HEK293 (cell line): ENCODE measurements around the gene S100A6.
"Not testable (repeated sequence)": the region's sequence is repeated elsewhere in the genome, so short reads cannot be mapped to it uniquely, and the experiment has no call there.

Experiments
- CTCF ChIA-PET: fragments of 350-600 bp; formaldehyde crosslinking; extraction: SDS; loops from one replicate; lab custom pipeline; 2021; ENCODE audit warnings: antibody characterized with exemption; lab: Yijun Ruan, JAX
- POLR2A ChIA-PET: fragments of 300-600 bp; formaldehyde crosslinking; extraction: SDS; loops from one replicate; lab custom pipeline; 2020; ENCODE audit warnings: antibody characterized with exemption, inconsistent platforms; lab: Yijun Ruan, JAX
- H3K27ac ChIP-seq: fragments of 200-500 bp; sonication (Bioruptor generic); 2 replicates; pipeline ENCODE4 v1.5.1; 2014; ENCODE audit warnings: low read depth, low read length, control low read depth, inconsistent platforms; ENCODE audit errors: extremely low read depth
- H3K36me3 ChIP-seq, 2 experiments: fragments of 200-500 bp in 1 of 2; sonication (Bioruptor generic) in 1 of 2; 1 replicate in 1 of 2; 2 replicates in 1 of 2; pipeline ENCODE4 v1.5.1; 2014 to 2017; ENCODE audit warnings: inconsistent platforms in 2 of 2, low read length in 2 of 2; ENCODE audit not compliant: control insufficient read depth in 2 of 2, insufficient read depth in 1 of 2
- H3K4me1 ChIP-seq: fragments of 200-500 bp; sonication (Bioruptor generic); 2 replicates; pipeline ENCODE4 v1.5.1; 2014; ENCODE audit warnings: mild to moderate bottlenecking, low read length, inconsistent platforms; ENCODE audit not compliant: control insufficient read depth, insufficient read depth
- H3K4me3 ChIP-seq: 2 replicates; pipeline ENCODE4 v1.5.1; 2011; ENCODE audit warnings: low read depth, mild to moderate bottlenecking, control low read depth, low read length, moderate library complexity
- H3K9me3 ChIP-seq: fragments of 200-500 bp; sonication (Bioruptor generic); 2 replicates; pipeline ENCODE4 v1.5.1; 2014; ENCODE audit warnings: low read depth, low read length, inconsistent platforms; ENCODE audit not compliant: control insufficient read depth, insufficient read depth
- KLF1 ChIP-seq: fragments of 450-650 bp; formaldehyde crosslinking; IDR thresholded peaks from 2 replicates; pipeline ENCODE4 v1.5.1; 2016; ENCODE audit warnings: missing biosample characterization, missing genetic modification characterization
- OSR2 ChIP-seq: fragments of 450-650 bp; formaldehyde crosslinking; IDR thresholded peaks from 2 replicates; pipeline ENCODE4 v1.5.1; 2016; ENCODE audit warnings: missing biosample characterization, missing genetic modification characterization
- REPIN1 ChIP-seq: fragments of 450-650 bp; formaldehyde crosslinking; IDR thresholded peaks from 2 replicates; pipeline ENCODE4 v1.5.1; 2017; ENCODE audit warnings: missing biosample characterization, missing genetic modification characterization, low read depth
- SETDB1 ChIP-seq: IDR thresholded peaks from one replicate; pipeline ENCODE4 v1.6.1; 2017; ENCODE audit warnings: mild to moderate bottlenecking, low read length, moderate library complexity, mixed read lengths; ENCODE audit not compliant: insufficient read length
- ZBTB17 ChIP-seq: fragments of 450-650 bp; formaldehyde crosslinking; IDR thresholded peaks from 2 replicates; pipeline ENCODE4 v1.5.1; 2016; ENCODE audit warnings: missing biosample characterization, missing genetic modification characterization
- ZNF266 ChIP-seq: fragments of 450-650 bp; formaldehyde crosslinking; IDR thresholded peaks from 2 replicates; pipeline ENCODE4 v1.5.1; 2016; ENCODE audit warnings: missing biosample characterization, missing genetic modification characterization, low read depth
- ZNF335 ChIP-seq: fragments of 450-650 bp; formaldehyde crosslinking; conservative IDR thresholded peaks from 2 replicates; pipeline ENCODE4 v1.5.1; 2016; ENCODE audit warnings: missing biosample characterization, missing genetic modification characterization
- ZNF354C ChIP-seq: fragments of 450-650 bp; formaldehyde crosslinking; IDR thresholded peaks from 2 replicates; pipeline ENCODE4 v1.5.1; 2016; ENCODE audit warnings: missing biosample characterization, missing genetic modification characterization, low read depth, borderline replicate concordance
- ZNF366 ChIP-seq: fragments of 450-650 bp; formaldehyde crosslinking; conservative IDR thresholded peaks from 2 replicates; pipeline ENCODE4 v1.5.1; 2016; ENCODE audit warnings: missing biosample characterization, missing genetic modification characterization
- ZNF585B ChIP-seq: fragments of 450-650 bp; formaldehyde crosslinking; IDR thresholded peaks from 2 replicates; pipeline ENCODE4 v1.5.1; 2016; ENCODE audit warnings: missing biosample characterization, missing genetic modification characterization
- ZNF629 ChIP-seq: fragments of 450-650 bp; formaldehyde crosslinking; IDR thresholded peaks from 2 replicates; pipeline ENCODE4 v1.5.1; 2017; ENCODE audit warnings: missing biosample characterization, missing genetic modification characterization
- ZNF830 ChIP-seq: fragments of 450-650 bp; IDR thresholded peaks from 2 replicates; pipeline ENCODE4 v1.5.0; 2018; ENCODE audit warnings: missing biosample characterization, missing genetic modification characterization, low read depth, mild to moderate bottlenecking, moderate library complexity
- ZNF837 ChIP-seq: fragments of 450-650 bp; formaldehyde crosslinking; IDR thresholded peaks from 2 replicates; pipeline ENCODE4 v1.5.1; 2016; ENCODE audit warnings: missing biosample characterization, missing genetic modification characterization
- TF ChIP-seq, protein P1 (sequence below): fragments of 450-650 bp; formaldehyde crosslinking; IDR thresholded peaks from 2 replicates; pipeline ENCODE4 v1.5.1; 2016; ENCODE audit warnings: missing biosample characterization, missing genetic modification characterization
- TF ChIP-seq, protein P2 (sequence below): fragments of 450-650 bp; formaldehyde crosslinking; IDR thresholded peaks from 2 replicates; pipeline ENCODE4 v1.5.1; 2016; ENCODE audit warnings: missing biosample characterization, missing genetic modification characterization, borderline replicate concordance
- TF ChIP-seq, protein P3 (sequence below): fragments of 450-650 bp; IDR thresholded peaks from 2 replicates; pipeline ENCODE4 v1.5.1; 2018; ENCODE audit warnings: missing biosample characterization, mild to moderate bottlenecking, missing genetic modification characterization

The S100A6 gene

DNA sequence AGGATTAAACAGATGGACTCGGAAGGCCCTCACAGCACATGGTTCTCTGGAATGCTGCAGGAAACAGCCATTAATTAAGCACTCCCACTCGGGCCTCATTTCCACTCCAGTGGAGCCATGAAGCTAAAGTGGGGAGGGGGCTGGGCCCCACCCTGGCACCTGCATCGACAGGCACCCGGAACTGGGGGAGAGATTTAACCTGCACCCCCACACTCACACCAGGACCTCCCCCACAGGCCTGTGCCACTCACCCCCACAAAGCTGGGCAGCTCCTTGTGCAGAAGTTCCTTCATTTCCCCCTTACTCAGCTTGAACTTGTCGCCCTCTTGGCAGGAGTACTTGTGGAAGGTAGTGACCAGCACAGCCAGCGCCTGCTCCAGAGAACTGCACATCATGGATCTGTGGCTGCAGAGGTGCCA is 27.7 kb upstream of the S100A6 start:
- no peak for TF ChIP-seq ZNF354C (tag by site-specific recombination)
- no peak for TF ChIP-seq ZNF335 (tag by site-specific recombination)
- TF ChIP-seq ZNF585B (tag by site-specific recombination) = no peak
- no peak for TF ChIP-seq ZNF366 (tag by site-specific recombination)
- TF ChIP-seq OSR2 (tag by site-specific recombination) = no peak
- TF ChIP-seq SETDB1 = no peak
- TF ChIP-seq, protein P1, sequence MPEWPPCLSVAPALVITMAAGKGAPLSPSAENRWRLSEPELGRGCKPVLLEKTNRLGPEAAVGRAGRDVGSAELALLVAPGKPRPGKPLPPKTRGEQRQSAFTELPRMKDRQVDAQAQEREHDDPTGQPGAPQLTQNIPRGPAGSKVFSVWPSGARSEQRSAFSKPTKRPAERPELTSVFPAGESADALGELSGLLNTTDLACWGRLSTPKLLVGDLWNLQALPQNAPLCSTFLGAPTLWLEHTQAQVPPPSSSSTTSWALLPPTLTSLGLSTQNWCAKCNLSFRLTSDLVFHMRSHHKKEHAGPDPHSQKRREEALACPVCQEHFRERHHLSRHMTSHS (tag by site-specific recombination) = no peak
- TF ChIP-seq, all 188 proteins: peak for 0
- Histone ChIP-seq H3K27ac (no peak overlapping the region), H3K36me3 (no peaks in the 10 kb centered on the region), H3K4me3 (no peak overlapping the region), H3K4me1 (peaks cover 7% of the 10 kb centered on the region), H3K9me3 (no peaks in the 10 kb centered on the region)
- ChIA-PET CTCF (interaction anchor here (0.6 to 1.3 kb wide), 5 partner anchors 10 to 64 kb away, joined by 3 to 6 read pairs (median 3); partner anchors contain the start of gene S100A13), POLR2A (interaction anchor here (0.8 to 1.9 kb wide), 3 partner anchors 18 to 71 kb away, joined by 3 to 7 read pairs (median 3); partner anchors contain the start of genes CHTOP, S100A4 and S100A5)

DNA sequence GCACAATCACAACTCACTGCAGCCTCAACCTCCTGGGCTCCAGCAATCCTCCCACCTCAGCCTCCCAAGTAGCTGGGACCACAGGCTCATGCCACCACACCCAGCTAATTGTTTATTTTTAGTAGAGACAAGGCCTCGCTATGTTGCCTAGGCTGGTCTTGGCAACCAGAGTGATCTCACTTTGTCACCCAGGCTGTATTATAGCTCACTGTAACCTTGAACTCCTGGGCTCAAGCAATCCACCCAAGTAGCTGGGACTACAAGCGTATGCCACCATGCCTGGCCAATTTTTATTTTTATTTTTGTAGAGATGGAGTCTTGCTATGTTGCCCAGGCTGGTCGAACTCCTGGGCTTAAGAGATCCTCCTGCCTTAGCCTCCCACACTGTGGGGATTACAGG is 26.2 kb upstream of the S100A6 start:
- not testable (repeated sequence) for H3K4me3 ChIP-seq, H3K4me1 ChIP-seq, H3K36me3 ChIP-seq
- TF ChIP-seq KLF1 (tag by site-specific recombination) = peak; percentile 59; the same call in 1 of the 2 replicates
- TF ChIP-seq, all 188 proteins: peak for 1; not testable (repeated sequence) for 187
- CTCF ChIA-PET = interaction anchor here (0.5 to 1.4 kb wide), 6 partner anchors 10 to 116 kb away, joined by 3 read pairs; partner anchors contain the start of genes NPR1 and S100A13
- not testable (repeated sequence) for H3K9me3 ChIP-seq, H3K27ac ChIP-seq
- POLR2A ChIA-PET = interaction anchor here (0.6 to 0.9 kb wide), 2 partner anchors 16 to 17 kb away, joined by 3 to 6 read pairs; no protein-coding TSS in a partner anchor

DNA sequence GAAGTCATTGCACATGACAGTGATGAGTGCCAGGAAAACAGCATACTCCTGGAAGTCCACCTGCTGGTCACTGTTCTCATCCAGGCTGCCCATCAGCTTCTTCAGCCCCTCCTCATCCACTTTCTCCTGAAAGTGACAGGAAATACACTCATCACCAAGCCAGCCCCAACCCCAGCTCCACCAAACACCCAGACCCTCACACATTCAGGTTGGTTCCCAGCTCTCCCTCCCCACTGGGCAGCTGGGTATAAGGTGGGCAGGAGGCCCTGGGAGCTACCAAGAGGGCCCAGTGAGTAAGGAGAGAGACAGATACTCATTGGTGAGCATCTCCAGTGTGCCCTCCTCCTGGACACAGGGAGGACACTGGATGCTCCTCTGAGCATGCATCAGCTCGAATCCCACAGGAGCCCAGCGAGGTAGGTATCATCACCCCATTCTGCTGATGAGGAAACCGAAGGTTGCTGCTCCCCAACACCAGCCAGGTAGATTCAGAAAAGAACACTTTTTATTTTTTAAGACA is 25.7 kb upstream of the S100A6 start:
- H3K9me3 ChIP-seq = no peaks in the 10 kb centered on the region
- H3K4me1 ChIP-seq = peaks cover 4% of the 10 kb centered on the region
- TF ChIP-seq OSR2 (tag by site-specific recombination) (no peak), ZNF629 (no peak), ZBTB17 (tag by site-specific recombination) (no peak), ZNF266 (tag by site-specific recombination) (no peak), REPIN1 (tag by site-specific recombination) (no peak), ZNF837 (tag by site-specific recombination) (no peak), ZNF830 (no peak)
- TF ChIP-seq, protein P2, sequence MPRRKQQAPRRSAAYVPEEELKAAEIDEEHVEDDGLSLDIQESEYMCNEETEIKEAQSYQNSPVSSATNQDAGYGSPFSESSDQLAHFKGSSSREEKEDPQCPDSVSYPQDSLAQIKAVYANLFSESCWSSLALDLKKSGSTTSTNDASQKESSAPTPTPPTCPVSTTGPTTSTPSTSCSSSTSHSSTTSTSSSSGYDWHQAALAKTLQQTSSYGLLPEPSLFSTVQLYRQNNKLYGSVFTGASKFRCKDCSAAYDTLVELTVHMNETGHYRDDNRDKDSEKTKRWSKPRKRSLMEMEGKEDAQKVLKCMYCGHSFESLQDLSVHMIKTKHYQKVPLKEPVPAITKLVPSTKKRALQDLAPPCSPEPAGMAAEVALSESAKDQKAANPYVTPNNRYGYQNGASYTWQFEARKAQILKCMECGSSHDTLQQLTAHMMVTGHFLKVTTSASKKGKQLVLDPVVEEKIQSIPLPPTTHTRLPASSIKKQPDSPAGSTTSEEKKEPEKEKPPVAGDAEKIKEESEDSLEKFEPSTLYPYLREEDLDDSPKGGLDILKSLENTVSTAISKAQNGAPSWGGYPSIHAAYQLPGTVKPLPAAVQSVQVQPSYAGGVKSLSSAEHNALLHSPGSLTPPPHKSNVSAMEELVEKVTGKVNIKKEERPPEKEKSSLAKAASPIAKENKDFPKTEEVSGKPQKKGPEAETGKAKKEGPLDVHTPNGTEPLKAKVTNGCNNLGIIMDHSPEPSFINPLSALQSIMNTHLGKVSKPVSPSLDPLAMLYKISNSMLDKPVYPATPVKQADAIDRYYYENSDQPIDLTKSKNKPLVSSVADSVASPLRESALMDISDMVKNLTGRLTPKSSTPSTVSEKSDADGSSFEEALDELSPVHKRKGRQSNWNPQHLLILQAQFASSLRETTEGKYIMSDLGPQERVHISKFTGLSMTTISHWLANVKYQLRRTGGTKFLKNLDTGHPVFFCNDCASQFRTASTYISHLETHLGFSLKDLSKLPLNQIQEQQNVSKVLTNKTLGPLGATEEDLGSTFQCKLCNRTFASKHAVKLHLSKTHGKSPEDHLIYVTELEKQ (tag by site-specific recombination) = no peak
- TF ChIP-seq, protein P3, sequence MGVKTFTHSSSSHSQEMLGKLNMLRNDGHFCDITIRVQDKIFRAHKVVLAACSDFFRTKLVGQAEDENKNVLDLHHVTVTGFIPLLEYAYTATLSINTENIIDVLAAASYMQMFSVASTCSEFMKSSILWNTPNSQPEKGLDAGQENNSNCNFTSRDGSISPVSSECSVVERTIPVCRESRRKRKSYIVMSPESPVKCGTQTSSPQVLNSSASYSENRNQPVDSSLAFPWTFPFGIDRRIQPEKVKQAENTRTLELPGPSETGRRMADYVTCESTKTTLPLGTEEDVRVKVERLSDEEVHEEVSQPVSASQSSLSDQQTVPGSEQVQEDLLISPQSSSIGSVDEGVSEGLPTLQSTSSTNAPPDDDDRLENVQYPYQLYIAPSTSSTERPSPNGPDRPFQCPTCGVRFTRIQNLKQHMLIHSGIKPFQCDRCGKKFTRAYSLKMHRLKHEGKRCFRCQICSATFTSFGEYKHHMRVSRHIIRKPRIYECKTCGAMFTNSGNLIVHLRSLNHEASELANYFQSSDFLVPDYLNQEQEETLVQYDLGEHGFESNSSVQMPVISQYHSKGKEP (tag by site-specific recombination) = no peak
- ChIA-PET CTCF (interaction anchor here (0.5 to 1.4 kb wide), 9 partner anchors 11 to 414 kb away, joined by 3 to 5 read pairs (median 3); partner anchors contain the start of genes NPR1 and S100A13), POLR2A (no interaction called here)
- no peak overlapping the region for H3K4me3 ChIP-seq
- H3K27ac ChIP-seq = no peak overlapping the region
- H3K36me3 ChIP-seq = no peaks in the 10 kb centered on the region
